Embryonic facial prominence (tissue), 1 donor: Measurements from ENCODE around the gene WFDC8.
"Not testable (repeated sequence)": the region's sequence is repeated elsewhere in the genome, so short reads cannot be mapped to it uniquely, and the experiment has no call there.

Experiments
- DNase-seq: peaks from one replicate; pipeline ENCODE4 v3.0.0-alpha.2; 2016; ENCODE audit errors: extremely low spot score

Gene WFDC8

DNA sequence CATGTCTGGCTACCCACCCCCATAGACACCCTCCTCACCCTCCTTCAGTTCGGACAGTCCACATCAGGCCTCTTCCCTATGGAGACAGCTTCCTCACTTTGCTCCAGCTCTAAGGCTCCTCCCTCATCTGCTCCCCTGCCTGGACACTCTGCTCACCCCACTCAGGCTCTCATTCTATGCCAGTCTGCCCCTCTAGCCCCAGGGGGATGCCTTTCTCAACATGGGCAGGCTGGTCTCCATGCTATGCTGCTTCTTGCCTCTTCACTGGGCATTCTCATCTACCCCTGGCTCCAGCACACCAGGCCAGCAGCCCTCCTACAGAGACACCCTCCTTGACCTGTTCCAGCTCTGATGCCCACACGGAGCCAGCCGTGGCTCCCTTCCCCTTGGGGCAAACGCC lies at the start of gene WFDC8:
WFDC8 (minus strand) TSS at position 101 of the 400 bp plus-strand sequence; CDS start at position 64, 37 bp downstream.
- no peak for DNase-seq

GRCh38 chr20:45626540-45626939 lies 47.5 kb upstream of the WFDC8 start:
- DNase-seq = no peak

GRCh38 chr20:45621593-45621992 lies 42.5 kb upstream of the WFDC8 start:
- no peak for DNase-seq

DNA sequence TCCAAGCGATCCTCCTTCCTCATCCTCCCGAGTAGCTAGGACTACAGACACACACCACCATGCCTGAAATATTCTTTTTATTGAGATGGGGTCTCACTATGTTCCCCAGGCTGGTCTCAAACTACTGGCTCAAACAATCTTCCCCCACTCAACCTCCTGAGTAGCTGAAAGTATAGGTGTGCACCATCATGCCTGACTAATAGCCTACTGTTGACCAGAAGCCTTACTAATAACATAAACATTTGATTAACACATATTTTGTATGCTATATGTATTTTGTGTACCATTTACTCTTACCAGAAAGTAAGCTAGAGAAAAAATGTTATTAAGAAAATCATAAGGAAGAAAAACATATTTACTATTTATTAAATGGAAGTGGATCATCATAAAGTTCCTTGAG lies 38.5 kb upstream of the WFDC8 start:
- DNase-seq = no peak

DNA sequence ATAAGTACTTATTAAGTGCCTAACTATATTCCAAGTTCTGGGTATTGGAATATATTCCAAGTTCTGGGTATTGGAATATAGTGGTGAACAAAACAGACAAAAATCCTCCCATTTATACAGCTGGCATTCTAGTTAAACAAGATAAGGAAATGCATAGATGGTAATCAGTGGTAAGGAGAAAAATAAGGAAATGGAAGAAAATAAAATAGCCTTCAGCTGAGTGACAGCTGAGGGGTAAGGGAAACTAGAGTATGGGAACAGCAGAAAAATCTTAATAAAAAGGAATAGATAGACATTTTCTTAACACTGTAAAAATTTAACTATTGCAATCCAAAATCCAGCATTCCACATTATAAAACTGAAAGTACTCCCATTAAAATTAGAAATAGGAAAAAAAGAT lies 33.2 kb upstream of the WFDC8 start:
- no peak for DNase-seq

- DNase-seq = no peak
These were observed 32.0 kb upstream of the WFDC8 start for GRCh38 chr20:45611054-45611453.

DNA sequence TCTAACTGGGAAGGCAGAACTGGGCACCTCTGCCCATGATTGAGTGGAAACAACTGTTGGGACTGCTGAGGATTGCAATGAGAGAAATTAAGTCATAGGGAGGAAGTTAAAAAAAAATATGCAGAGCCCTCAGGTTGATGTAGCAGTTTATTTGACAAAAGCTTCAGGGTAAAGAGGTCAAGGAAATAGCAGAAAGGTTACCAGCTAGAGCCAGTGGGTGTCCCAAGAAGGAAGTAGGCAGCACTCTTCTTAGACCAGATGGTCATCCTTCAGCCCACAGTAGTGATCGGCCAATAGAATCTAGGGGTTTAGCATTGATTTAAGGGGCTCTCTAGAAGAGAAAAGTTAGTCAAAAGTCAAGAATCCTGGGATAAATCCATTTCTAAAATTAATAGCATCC lies 28.7 kb upstream of the WFDC8 start:
- DNase-seq = no peak

- no peak for DNase-seq
These were observed 16.2 kb upstream of the WFDC8 start for GRCh38 chr20:45595235-45595634.

DNA sequence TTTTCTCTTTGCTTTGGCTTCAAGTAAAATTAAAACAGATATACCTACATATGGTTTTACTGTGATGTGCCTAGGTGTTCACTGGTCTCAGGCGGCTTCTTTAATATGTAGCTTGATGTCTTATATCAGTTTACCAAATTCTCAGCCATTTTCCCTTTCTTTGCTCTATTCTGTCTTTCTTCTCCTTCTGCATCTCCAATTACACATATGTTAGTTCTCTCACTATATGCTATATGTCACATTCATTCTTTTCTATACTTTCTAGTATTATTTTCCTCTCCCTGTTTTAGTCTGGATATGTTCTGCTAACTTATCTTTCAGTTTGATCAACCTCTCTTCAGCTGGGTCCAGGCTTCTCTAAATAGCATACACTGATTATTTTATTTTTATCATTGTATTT lies 14.4 kb upstream of the WFDC8 start:
- no peak for DNase-seq

- no peak for DNase-seq
These were observed 13.6 kb upstream of the WFDC8 start for GRCh38 chr20:45592574-45593189.

DNA sequence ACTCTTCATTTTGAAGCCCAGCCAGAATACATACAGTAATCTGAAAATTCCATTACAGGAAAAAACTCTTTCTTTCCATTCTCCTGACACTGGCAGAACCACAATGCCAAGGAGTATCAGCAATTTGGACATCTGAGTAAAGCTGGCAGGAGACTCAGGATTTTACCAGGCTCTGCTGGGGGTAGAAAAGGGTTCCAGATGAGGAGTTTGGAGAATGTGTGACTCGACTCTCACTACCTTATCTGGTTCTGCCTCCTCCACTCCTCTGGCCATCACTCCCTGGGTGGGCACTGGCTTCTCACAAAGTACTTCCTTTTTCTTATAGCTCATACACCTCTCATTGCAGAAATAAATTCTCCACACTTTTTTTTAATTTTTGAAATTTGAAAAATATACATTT lies 10.6 kb upstream of the WFDC8 start:
- DNase-seq = no peak

DNA sequence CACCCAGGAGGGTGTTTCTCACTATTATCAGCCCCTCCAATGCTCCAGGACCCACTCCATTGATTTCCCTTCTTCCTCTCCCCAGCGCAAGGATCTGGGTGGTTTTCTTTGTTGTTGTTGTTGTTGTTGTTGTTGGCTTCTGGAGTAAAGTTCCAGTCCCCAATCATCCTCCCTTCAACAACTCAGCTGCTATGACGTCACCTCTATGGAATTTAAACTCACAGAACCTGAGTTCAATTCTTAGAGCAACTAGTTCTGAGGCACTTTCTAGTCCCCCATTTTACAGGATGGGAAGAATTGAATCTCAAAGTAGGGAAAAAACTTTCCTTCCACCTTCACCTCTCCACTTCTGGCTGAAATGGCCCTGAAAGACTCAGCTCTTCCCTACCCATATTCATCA lies 9.7 kb upstream of the WFDC8 start:
- DNase-seq = no peak

DNA sequence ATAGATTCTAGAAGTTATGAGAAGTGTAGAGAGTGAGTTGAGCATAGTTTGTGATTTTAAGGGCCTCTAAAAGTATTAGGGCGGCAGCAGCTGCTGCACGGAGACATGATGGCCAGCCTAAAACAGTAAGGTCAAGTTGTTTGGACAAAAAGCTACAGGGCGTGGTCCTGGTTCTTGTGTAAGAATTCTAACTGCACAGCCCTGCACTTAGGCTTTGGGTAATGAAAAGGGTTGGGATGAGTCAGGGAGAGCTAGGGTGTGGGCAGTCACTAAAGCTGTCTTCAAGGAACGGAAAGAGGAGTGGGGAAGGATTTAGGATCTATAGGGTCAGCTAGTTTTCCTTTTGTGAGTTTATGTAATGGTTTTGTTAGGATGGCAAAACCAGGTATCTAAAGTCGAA lies 6.9 kb upstream of the WFDC8 start:
- not testable (repeated sequence) for DNase-seq

GRCh38 chr20:45584294-45584693 lies 5.2 kb upstream of the WFDC8 start:
- not testable (repeated sequence) for DNase-seq

GRCh38 chr20:45583502-45583901 lies 4.4 kb upstream of the WFDC8 start:
- no peak for DNase-seq

- no peak for DNase-seq
These were observed 2.6 kb upstream of the WFDC8 start for GRCh38 chr20:45581702-45582101.

- DNase-seq = no peak
These were observed 853 bp downstream of the WFDC8 start for GRCh38 chr20:45578231-45578630.

DNA sequence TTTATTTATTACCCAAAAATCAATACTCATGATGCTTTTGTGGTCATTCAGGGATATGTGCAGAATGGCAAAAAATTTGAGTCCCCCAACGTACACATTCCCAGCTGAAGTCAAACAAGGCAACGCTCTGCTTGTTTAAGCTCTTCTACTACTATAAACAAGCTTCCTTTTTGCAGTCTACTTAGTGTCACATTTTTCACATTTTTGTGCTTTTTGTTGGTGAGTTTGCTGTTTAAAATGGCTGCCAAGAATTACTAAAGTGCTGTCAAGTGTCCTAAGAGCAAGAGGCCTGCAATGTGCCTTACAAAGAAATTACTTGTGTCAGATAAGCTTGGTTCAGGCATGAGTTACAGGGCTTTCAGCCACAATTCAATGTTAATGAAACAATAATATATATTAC lies 2.1 kb downstream of the WFDC8 start:
- no peak for DNase-seq

GRCh38 chr20:45575931-45576330 lies 3.2 kb downstream of the WFDC8 start:
- DNase-seq = no peak

DNA sequence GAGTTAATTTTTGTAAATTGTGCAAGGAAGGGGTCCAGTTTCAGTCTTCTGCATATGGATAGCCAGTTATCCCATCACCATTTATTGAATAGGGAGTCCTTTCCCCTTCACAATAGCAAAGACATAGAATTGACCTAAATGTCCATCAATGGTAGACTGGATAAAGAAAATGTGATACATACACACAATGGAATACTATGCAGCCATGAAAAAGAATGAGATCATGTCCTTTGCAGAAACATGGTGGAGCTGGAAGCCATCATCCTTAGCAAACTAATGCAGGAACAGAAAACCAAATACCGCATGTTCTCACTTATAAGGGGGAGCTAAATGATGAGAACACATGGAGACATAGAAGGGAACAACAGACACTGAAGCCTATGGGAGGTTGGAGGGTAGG lies 9.4 kb downstream of the WFDC8 start:
- not testable (repeated sequence) for DNase-seq

DNA sequence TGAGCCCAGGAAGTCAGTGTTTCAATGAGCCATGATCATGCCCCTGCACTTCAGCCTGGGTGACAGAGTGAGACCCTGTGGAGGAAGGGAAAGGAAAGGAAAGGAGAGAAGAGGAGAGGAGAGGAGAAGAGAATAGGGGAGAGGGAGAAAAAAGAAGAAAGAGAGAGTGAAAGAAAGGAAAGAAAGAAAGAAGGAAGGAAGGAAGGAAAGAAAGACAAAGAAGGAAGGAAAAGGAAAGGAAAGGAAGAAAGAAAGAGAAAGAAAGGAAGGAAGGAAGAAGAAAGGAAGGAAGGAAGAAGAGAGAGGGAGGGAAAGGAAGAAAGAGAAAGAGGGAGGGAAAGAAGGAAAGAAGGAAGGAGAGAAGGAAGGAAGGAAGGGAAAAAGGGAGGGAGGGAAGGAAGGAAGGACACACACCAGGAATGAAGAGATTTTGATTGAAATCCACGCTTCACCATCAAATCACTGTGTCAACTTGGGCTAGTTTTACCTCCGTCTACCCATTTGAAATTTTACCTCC lies 14.3 kb downstream of the WFDC8 start:
- DNase-seq = no peak

GRCh38 chr20:45555198-45555597 lies 23.9 kb downstream of the WFDC8 start:
- no peak for DNase-seq

GRCh38 chr20:45552456-45552855 lies 26.6 kb downstream of the WFDC8 start:
- DNase-seq = no peak

- DNase-seq = no peak
These were observed 28.3 kb downstream of the WFDC8 start for GRCh38 chr20:45550765-45551164.
